Gastrocnemius medialis (tissue), 4 donors: ENCODE results near the gene VIPR2. TPM values are rescaled to one million over a fixed set of nuclear protein-coding genes. Genes with fewer than 3 reads are reported as not detected.

Experiments used
- ATAC-seq, 2 donors: fragments of 150-250 bp; one replicate each; pipeline ENCODE4 v1.9.1; 2016
- DNase-seq, 2 donors: peaks; one replicate each; pipeline ENCODE4 v3.0.0-alpha.2; 2019
- H3K27ac ChIP-seq, 4 donors: fragments of 200-600 bp; sonication (generic); 1 replicate in 1 of 4; 2 replicates in 3 of 4; pipeline ENCODE4 v1.5.1; 2016 to 2018; ENCODE audit warnings: mild to moderate bottlenecking in 2 of 4, moderate library complexity in 1 of 4
- H3K27me3 ChIP-seq, 3 donors: fragments of 200-600 bp; sonication (generic) in 2 of 3; 1 replicate in 1 of 3; 2 replicates in 2 of 3; pipeline versions ENCODE4 v1.5.1 to v1.6.0; 2016 to 2019; ENCODE audit warnings: mild to moderate bottlenecking in 1 of 3, moderate library complexity in 1 of 3
- H3K36me3 ChIP-seq, 2 donors: fragments of 200-600 bp; sonication (generic) in 1 of 2; one replicate each; pipeline ENCODE4 v1.5.1; 2017 to 2018
- H3K4me1 ChIP-seq, 2 donors: fragments of 200-600 bp; sonication (generic) in 1 of 2; one replicate each; pipeline ENCODE4 v1.5.1; 2016 to 2017; ENCODE audit warnings: mild to moderate bottlenecking in 2 of 2
- H3K4me3 ChIP-seq, 4 donors: fragments of 200-600 bp; sonication (generic) in 3 of 4; 1 replicate in 1 of 4; 2 replicates in 3 of 4; pipeline ENCODE4 v1.5.1; 2016 to 2019; ENCODE audit warnings: mild to moderate bottlenecking in 2 of 4
- H3K9me3 ChIP-seq, 3 donors: fragments of 200-600 bp; sonication (generic) in 2 of 3; 1 replicate in 1 of 3; 2 replicates in 2 of 3; pipeline ENCODE4 v1.5.1; 2016 to 2019
- CTCF ChIP-seq, 5 experiments: fragments of 450-650 bp in 3 of 5; fragments of 200-600 bp in 2 of 5; sonication (generic) in 2 of 5; IDR thresholded peaks in 4 of 5; conservative IDR thresholded peaks in 1 of 5; 1 replicate in 4 of 5; 2 replicates in 1 of 5; pipeline ENCODE4 v1.5.1; 2016 to 2019; ENCODE audit warnings: antibody characterized with exemption in 5 of 5, mild to moderate bottlenecking in 3 of 5, moderate library complexity in 3 of 5
- POLR2A ChIP-seq, 2 donors: fragments of 450-650 bp; IDR thresholded peaks; one replicate each; pipeline ENCODE4 v1.6.1; 2017; ENCODE audit warnings: antibody characterized with exemption in 2 of 2, mild to moderate bottlenecking in 2 of 2, moderate library complexity in 2 of 2
- in situ Hi-C, 4 donors: fragments of 200-750 bp; cut with MboI; loops; one replicate each; pipeline versions ENCODE4 v1.15.0 to v1.8.0; 2017; ENCODE audit warnings: low sequenced_read_pairs in 4 of 4
- intact Hi-C: fragments of 100-400 bp; cut with DNase I; formaldehyde crosslinking; loops from one replicate; pipeline ENCODE4 v1.15.1; 2023; ENCODE audit warnings: low total_unique reads
- total RNA-seq, 4 donors: library from RNA; depleted of rRNA; stranded (reverse); fragments of >200 nt; gene quantifications; one replicate each; pipeline versions ENCODE4 v1.1.0 to v1.2.3, GENCODE V29; 2016

Gene VIPR2
- total RNA-seq, 4 donors from 2014 or later, result 0.39 to 2.2 (median 0.80) TPM

GRCh38 chr7:159113056-159113455, 31.6 kb downstream of the VIPR2 start:
- Histone ChIP-seq H3K9me3 (no peaks in the 10 kb centered on the region), H3K36me3 (no peaks in the 10 kb centered on the region), H3K27me3 (no peaks in the 10 kb centered on the region), H3K27ac (no peak overlapping the region), H3K4me3 (no peak overlapping the region), H3K4me1 (no peaks in the 10 kb centered on the region)
- intact Hi-C loops, result no loop called here
- ATAC-seq, result no peak
- in situ Hi-C loops, result no loop called here
- DNase-seq, result no peak
- no peak for TF ChIP-seq CTCF (IDR thresholded peaks at IDR 0.05 in 4 of 5, conservative IDR thresholded peaks at IDR 0.05 in 1 of 5)
- no peak for TF ChIP-seq POLR2A (IDR thresholded peaks at IDR 0.05)

GRCh38 chr7:159112136-159113011, 32.3 kb downstream of the VIPR2 start:
- Histone ChIP-seq H3K27me3 (no peaks in the 10 kb centered on the region), H3K4me1 (no peaks in the 10 kb centered on the region), H3K36me3 (no peaks in the 10 kb centered on the region), H3K27ac (no peak overlapping the region), H3K4me3 (no peak overlapping the region), H3K9me3 (no peaks in the 10 kb centered on the region)
- intact Hi-C loops (no loop called here), in situ Hi-C loops (no loop called here)
- TF ChIP-seq CTCF (IDR thresholded peaks at IDR 0.05 in 4 of 5, conservative IDR thresholded peaks at IDR 0.05 in 1 of 5), result no peak
- TF ChIP-seq POLR2A (IDR thresholded peaks at IDR 0.05), result no peak
- ATAC-seq (no peak), DNase-seq (no peak)

DNA sequence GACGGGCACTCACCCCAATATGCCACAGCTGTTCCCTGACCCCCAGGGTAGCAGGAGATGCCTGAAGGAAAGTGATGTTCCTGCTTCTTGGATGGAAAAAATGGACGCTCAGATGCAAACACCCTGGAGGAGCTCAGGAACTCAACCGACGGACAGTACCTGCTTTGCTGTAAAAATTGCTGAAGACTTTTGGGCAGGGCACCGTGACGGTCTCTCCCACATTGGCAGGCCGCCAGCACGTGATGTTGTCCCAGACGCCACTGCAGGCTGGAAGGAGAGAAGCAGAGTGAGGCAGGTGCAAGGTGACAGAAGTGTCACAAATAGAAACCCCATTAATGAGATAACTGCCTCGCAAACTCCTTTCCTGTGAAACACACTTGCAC, 35.0 kb downstream of the VIPR2 start:
- Histone ChIP-seq H3K9me3 (no peaks in the 10 kb centered on the region), H3K4me3 (no peak overlapping the region), H3K36me3 (no peaks in the 10 kb centered on the region), H3K4me1 (peaks cover 0 to 1% of the 10 kb centered on the region in 2 donors), H3K27ac (no peak overlapping the region), H3K27me3 (no peaks in the 10 kb centered on the region)
- TF ChIP-seq CTCF (IDR thresholded peaks at IDR 0.05 in 4 of 5, conservative IDR thresholded peaks at IDR 0.05 in 1 of 5), result no peak
- no peak for TF ChIP-seq POLR2A (IDR thresholded peaks at IDR 0.05)
- intact Hi-C loops, result no loop called here
- no peak for ATAC-seq
- in situ Hi-C loops, result no loop called here
- no peak for DNase-seq

- Histone ChIP-seq H3K4me1 (peaks cover 0 to 7% of the 10 kb centered on the region in 2 donors), H3K9me3 (no peaks in the 10 kb centered on the region), H3K27me3 (no peaks in the 10 kb centered on the region), H3K36me3 (no peaks in the 10 kb centered on the region), H3K27ac (no peak overlapping the region), H3K4me3 (no peak overlapping the region)
- no peak for DNase-seq
- in situ Hi-C loops, result no loop called here
- intact Hi-C loops, result no loop called here
- TF ChIP-seq POLR2A (IDR thresholded peaks at IDR 0.05) (no peak), CTCF (IDR thresholded peaks at IDR 0.05 in 4 of 5, conservative IDR thresholded peaks at IDR 0.05 in 1 of 5) (no peak)
- no peak for ATAC-seq
Observed at GRCh38 chr7:159108941-159109652, 35.6 kb downstream of the VIPR2 start.
